B cell (primary cell): ENCODE results near the gene STMN1. TPM values are rescaled to one million over a fixed set of nuclear protein-coding genes. Genes with fewer than 3 reads are reported as not detected.

ENCODE experiments used
- ATAC-seq: fragments of 200-7000 bp; cut with Tn5 transposase; one replicate; pipeline ENCODE4 v1.10.0; 2021; ENCODE audit warnings: low read depth, mild to moderate bottlenecking, moderate number of reproducible peaks, moderate library complexity
- CTCF ChIA-PET: fragments of 350-600 bp; sonication (Branson Sonifier 250); formaldehyde crosslinking; loops from one replicate; lab custom pipeline; 2021; ENCODE audit warnings: antibody characterized with exemption, inconsistent platforms; lab: Charles Lee
- POLR2A ChIA-PET: fragments of 350-600 bp; sonication (Branson Sonifier 250); formaldehyde crosslinking; loops from one replicate; lab custom pipeline; 2021; ENCODE audit warnings: antibody characterized with exemption; lab: Charles Lee
- DNase-seq: peaks from one replicate; pipeline ENCODE4 v3.0.0; 2013
- H2AFZ ChIP-seq: 2 replicates; pipeline ENCODE4 v1.6.1; 2012; ENCODE audit warnings: mild to moderate bottlenecking, low read depth, low read length; ENCODE audit not compliant: insufficient read depth, poor library complexity, severe bottlenecking
- H3K27ac ChIP-seq, 2 donors: 1 replicate in 1 of 2; 2 replicates in 1 of 2; pipeline ENCODE4 v1.5.1; 2012 to 2013; ENCODE audit warnings: low read length in 2 of 2, mild to moderate bottlenecking in 2 of 2, moderate library complexity in 1 of 2
- H3K27me3 ChIP-seq, 4 experiments: fragments of 200-600 bp in 1 of 4; sonication (generic) in 1 of 4; replicated peaks in 1 of 4; 1 replicate in 2 of 4; 2 replicates in 2 of 4; pipeline versions ENCODE4 v1.6.1 to v1.7.0; 2013 to 2016; ENCODE audit warnings: low read length in 3 of 4, mild to moderate bottlenecking in 2 of 4, mixed read lengths in 1 of 4, moderate library complexity in 1 of 4; ENCODE audit not compliant: insufficient read depth in 4 of 4, control insufficient read depth in 3 of 4; ENCODE audit errors: control extremely low read depth in 1 of 4
- H3K36me3 ChIP-seq, 2 experiments: replicated peaks in 1 of 2; 1 replicate in 1 of 2; 2 replicates in 1 of 2; pipeline versions ENCODE4 v1.6.1 to v1.7.1; 2013; ENCODE audit warnings: low read length in 1 of 2; ENCODE audit not compliant: insufficient read depth in 2 of 2, control insufficient read depth in 1 of 2; ENCODE audit errors: control extremely low read depth in 1 of 2, extremely low read depth in 1 of 2
- H3K4me1 ChIP-seq, 2 donors: fragments of 200-600 bp in 1 of 2; sonication (generic) in 1 of 2; 1 replicate in 1 of 2; 2 replicates in 1 of 2; pipeline versions ENCODE4 v1.5.1 to v1.6.1; 2013 to 2017; ENCODE audit warnings: low read length in 2 of 2; ENCODE audit not compliant: control insufficient read depth in 2 of 2, insufficient read depth in 2 of 2
- H3K4me2 ChIP-seq: replicated peaks from 2 replicates; pipeline ENCODE3; 2012; ENCODE audit warnings: mild to moderate bottlenecking, low read depth, low read length; ENCODE audit not compliant: poor library complexity, severe bottlenecking
- H3K4me3 ChIP-seq, 5 experiments: fragments of 200-600 bp in 1 of 5; sonication (generic) in 1 of 5; 1 replicate in 3 of 5; 2 replicates in 2 of 5; pipeline versions ENCODE4 v1.5.1 to v1.7.0; 2011 to 2016; ENCODE audit warnings: low read length in 4 of 5, mild to moderate bottlenecking in 4 of 5, low read depth in 2 of 5, control low read depth in 1 of 5, moderate library complexity in 1 of 5; ENCODE audit not compliant: insufficient read depth in 1 of 5; ENCODE audit errors: control extremely low read depth in 1 of 5, extremely low read depth in 1 of 5
- H3K79me2 ChIP-seq: fragments of 200-600 bp; sonication (generic); one replicate; pipeline ENCODE4 v1.6.0; 2016; ENCODE audit warnings: low read length; ENCODE audit not compliant: control insufficient read depth, insufficient read depth
- H3K9ac ChIP-seq: fragments of 200-600 bp; sonication (generic); 2 replicates; pipeline ENCODE4 v1.6.1; 2017; ENCODE audit warnings: mild to moderate bottlenecking, low read length, moderate library complexity
- H3K9me3 ChIP-seq, 3 donors: one replicate each; pipeline versions ENCODE4 v1.6.1 to v1.7.1; 2013; ENCODE audit warnings: low read length in 2 of 3; ENCODE audit not compliant: control insufficient read depth in 2 of 3, insufficient read depth in 1 of 3; ENCODE audit errors: control extremely low read depth in 1 of 3
- H4K20me1 ChIP-seq: 2 replicates; pipeline ENCODE4 v1.6.0; 2012; ENCODE audit warnings: mild to moderate bottlenecking, low read length; ENCODE audit not compliant: insufficient read depth, control insufficient read depth, poor library complexity, severe bottlenecking
- H3K27ac Mint-ChIP-seq: one replicate; pipeline ENCODE4 v1.8.0; 2021; ENCODE audit warnings: mixed read lengths
- H3K27me3 Mint-ChIP-seq: one replicate; pipeline ENCODE4 v1.8.0; 2021; ENCODE audit warnings: mixed read lengths
- H3K4me1 Mint-ChIP-seq: one replicate; pipeline ENCODE4 v1.8.0; 2021; ENCODE audit warnings: mixed read lengths
- H3K4me3 Mint-ChIP-seq: one replicate; pipeline ENCODE4 v1.8.0; 2021; ENCODE audit warnings: mixed read lengths
- H3K9me3 Mint-ChIP-seq: one replicate; pipeline ENCODE4 v1.8.0; 2022; ENCODE audit warnings: mixed read lengths; ENCODE audit not compliant: insufficient read depth
- EZH2 ChIP-seq: IDR thresholded peaks from 2 replicates; pipeline ENCODE4 v1.6.1; 2012; ENCODE audit warnings: borderline replicate concordance, low read depth, mild to moderate bottlenecking, moderate library complexity, low read length; ENCODE audit not compliant: insufficient read depth, poor library complexity, severe bottlenecking
- WGBS: methylation state at CpG from one replicate; pipeline ENCODE4 v1.1.5; 2013; ENCODE audit warnings: missing lambda C conversion rate; ENCODE audit not compliant: insufficient coverage; 5-methylcytosine and 5-hydroxymethylcytosine counted together
- intact Hi-C: fragments of 100-400 bp; cut with micrococcal nuclease; formaldehyde crosslinking; loops from one replicate; pipeline ENCODE4 v1.10.0; 2022
- polyA plus RNA-seq: library from polyadenylated mRNA; depleted of rRNA; stranded (reverse); fragments of >200 nt; gene quantifications from 2 replicates; pipeline ENCODE4 v1.2.3, GENCODE V29; 2012
- total RNA-seq, 2 donors: library from RNA; stranded (reverse); fragments of 120-200 nt in 1 of 2; gene quantifications; 1 replicate in 1 of 2; 2 replicates in 1 of 2; pipeline versions ENCODE4 v1.2.3 to v1.2.4, GENCODE V29; 2013 to 2022
- TF ChIP-seq, protein P1 (sequence below): fragments of 200-600 bp; IDR thresholded peaks from one replicate; pipeline ENCODE4 v1.8.0; 2022; ENCODE audit warnings: antibody characterized with exemption, mild to moderate bottlenecking

STMN1 gene
- total and polyA plus RNA-seq, 2 donors (not counting 1 experiment from before 2014, with no cell fraction given), result 9.9 to 48.0 TPM

DNA sequence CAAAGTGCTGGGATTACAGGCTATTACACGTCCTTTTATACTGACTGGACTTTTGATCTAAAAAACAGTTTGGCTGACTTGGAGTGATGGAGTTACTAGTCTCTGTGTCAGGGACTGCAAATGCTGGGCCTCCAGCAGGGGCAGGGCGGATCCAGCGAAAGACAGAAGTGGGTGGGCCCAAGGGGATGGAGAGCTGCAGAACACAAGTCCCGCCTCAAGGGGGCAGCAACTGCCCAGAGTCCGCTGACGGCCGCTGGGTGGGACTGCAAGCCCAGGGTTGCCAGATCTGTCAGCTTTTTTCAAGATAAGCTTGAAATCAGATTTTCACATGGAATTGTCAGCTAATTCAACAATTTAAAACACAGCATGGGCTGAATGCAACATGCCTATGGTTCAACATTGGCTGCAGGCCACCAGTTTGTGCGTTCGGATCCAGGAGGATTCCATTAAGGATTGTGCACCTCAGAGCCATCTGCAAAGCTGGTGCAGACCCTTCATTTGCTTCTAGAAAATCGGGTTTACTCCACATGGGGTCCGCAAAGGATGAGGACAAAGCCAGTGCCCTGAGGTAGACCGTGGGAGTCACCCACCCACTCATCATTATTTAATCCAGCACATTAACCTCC is 10.7 kb downstream of the STMN1 start:
- no peaks in the 10 kb centered on the region for H3K9me3 Mint-ChIP-seq
- peaks cover 9% of the 10 kb centered on the region for H3K4me1 Mint-ChIP-seq
- ATAC-seq (peak; percentile 100), DNase-seq (peak; percentile 94)
- peaks cover 0 to 8% of the 10 kb centered on the region in 2 experiments for H3K36me3 ChIP-seq
- H3K9ac ChIP-seq, result no peak overlapping the region
- no peak overlapping the region for H3K4me3 Mint-ChIP-seq
- peak overlapping the region; percentile 39 for H3K4me2 ChIP-seq
- no peaks in the 10 kb centered on the region for H3K79me2 ChIP-seq
- no peaks in the 10 kb centered on the region for H4K20me1 ChIP-seq
- H3K27ac Mint-ChIP-seq, result peak overlapping the region; percentile 27
- no peaks in the 10 kb centered on the region for H3K27me3 Mint-ChIP-seq
- H3K4me1 ChIP-seq, result peaks cover 0 to 12% of the 10 kb centered on the region in 2 donors
- ChIA-PET CTCF (interaction anchor here (0.5 to 7.3 kb wide), 39 partner anchors 8 to 1480 kb away, joined by 3 to 210 read pairs (median 4); partner anchors contain the start of genes MTFR1L, NIPAL3, PAFAH2 and PAQR7), POLR2A (interaction anchor here (0.8 to 2.1 kb wide), 5 partner anchors 10 to 140 kb away, joined by 3 to 10 read pairs (median 5); partner anchors contain the start of genes PAFAH2 and PAQR7)
- TF ChIP-seq, protein P1, sequence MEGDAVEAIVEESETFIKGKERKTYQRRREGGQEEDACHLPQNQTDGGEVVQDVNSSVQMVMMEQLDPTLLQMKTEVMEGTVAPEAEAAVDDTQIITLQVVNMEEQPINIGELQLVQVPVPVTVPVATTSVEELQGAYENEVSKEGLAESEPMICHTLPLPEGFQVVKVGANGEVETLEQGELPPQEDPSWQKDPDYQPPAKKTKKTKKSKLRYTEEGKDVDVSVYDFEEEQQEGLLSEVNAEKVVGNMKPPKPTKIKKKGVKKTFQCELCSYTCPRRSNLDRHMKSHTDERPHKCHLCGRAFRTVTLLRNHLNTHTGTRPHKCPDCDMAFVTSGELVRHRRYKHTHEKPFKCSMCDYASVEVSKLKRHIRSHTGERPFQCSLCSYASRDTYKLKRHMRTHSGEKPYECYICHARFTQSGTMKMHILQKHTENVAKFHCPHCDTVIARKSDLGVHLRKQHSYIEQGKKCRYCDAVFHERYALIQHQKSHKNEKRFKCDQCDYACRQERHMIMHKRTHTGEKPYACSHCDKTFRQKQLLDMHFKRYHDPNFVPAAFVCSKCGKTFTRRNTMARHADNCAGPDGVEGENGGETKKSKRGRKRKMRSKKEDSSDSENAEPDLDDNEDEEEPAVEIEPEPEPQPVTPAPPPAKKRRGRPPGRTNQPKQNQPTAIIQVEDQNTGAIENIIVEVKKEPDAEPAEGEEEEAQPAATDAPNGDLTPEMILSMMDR, result peak; percentile 99
- TF ChIP-seq EZH2, result no peak
- no peak overlapping the region for H3K4me3 ChIP-seq
- no peaks in the 10 kb centered on the region for H3K9me3 ChIP-seq
- H2AFZ ChIP-seq, result peak overlapping the region; percentile 51
- intact Hi-C loops, result loop anchor here (1.0 to 10.0 kb wide), 4 partner anchors 10 to 249 kb away; partner anchors contain the start of gene PAFAH2
- no peak overlapping the region for H3K27ac ChIP-seq
- no peaks in the 10 kb centered on the region for H3K27me3 ChIP-seq
- 35% methylated on average over 12 of the region's 12 CpGs for WGBS

DNA sequence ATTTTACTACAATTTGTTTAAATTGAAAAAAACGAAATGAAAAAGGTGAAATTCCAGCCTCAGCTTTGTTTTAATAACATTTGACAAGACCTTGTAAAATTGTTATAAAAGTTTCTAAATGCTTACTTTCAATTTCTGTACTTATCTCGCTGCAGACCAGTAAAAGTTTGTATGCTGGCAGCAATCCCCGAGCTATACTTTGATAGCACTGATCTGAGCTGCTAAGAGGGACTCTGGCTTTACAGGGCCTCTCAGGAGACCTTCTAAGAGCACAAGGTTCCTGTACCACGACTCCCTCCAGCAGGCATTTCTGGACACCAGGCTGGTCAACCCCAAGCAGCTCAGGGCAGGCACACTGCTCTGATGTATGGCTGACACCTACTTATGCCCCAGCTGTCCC is 13.1 kb downstream of the STMN1 start:
- 100% methylated on average over 2 of the region's 4 CpGs for WGBS
- TF ChIP-seq EZH2, result no peak
- TF ChIP-seq, protein P1, result no peak
- no peak overlapping the region for H3K27ac Mint-ChIP-seq

More for the DNA sequence above, 13.1 kb downstream of the STMN1 start:
- Histone ChIP-seq H3K9ac (no peak overlapping the region), H3K27me3 (no peaks in the 10 kb centered on the region), H2AFZ (no peak overlapping the region), H3K36me3 (no peaks in the 10 kb centered on the region), H3K4me1 (peaks cover 0 to 12% of the 10 kb centered on the region in 2 donors), H3K4me3 (no peak overlapping the region), H3K9me3 (no peaks in the 10 kb centered on the region), H3K4me2 (no peak overlapping the region), H4K20me1 (no peaks in the 10 kb centered on the region), H3K27ac (no peak overlapping the region), H3K79me2 (no peaks in the 10 kb centered on the region)
- CTCF ChIA-PET, result interaction anchor here (1.5 to 7.3 kb wide), 2 partner anchors 10 to 105 kb away, joined by 3 to 210 read pairs; partner anchors contain the start of gene PAFAH2
- ATAC-seq, result no peak
- H3K4me1 Mint-ChIP-seq, result peaks cover 9% of the 10 kb centered on the region
- no peak for DNase-seq
- H3K9me3 Mint-ChIP-seq, result no peaks in the 10 kb centered on the region
- no peaks in the 10 kb centered on the region for H3K27me3 Mint-ChIP-seq
- POLR2A ChIA-PET, result no interaction called here
- no peak overlapping the region for H3K4me3 Mint-ChIP-seq
- intact Hi-C loops, result loop anchor here (10.0 kb wide), 1 partner anchor 252 kb away; no protein-coding TSS in a partner anchor
